22Rv1 (cell line): ENCODE measurements around the gene MTPN.

Experiments used
- CTCF ChIP-seq: fragments of 450-650 bp; IDR thresholded peaks from 2 replicates; pipeline ENCODE4 v1.5.1; 2017; ENCODE audit warnings: mild to moderate bottlenecking
- ZFX ChIP-seq: fragments of 450-650 bp; IDR thresholded peaks from 2 replicates; pipeline ENCODE4 v1.6.1; 2017; ENCODE audit warnings: antibody characterized with exemption, borderline replicate concordance

GRCh38 chr7:135884495-135885232 is 92.5 kb downstream of the MTPN start:
- TF ChIP-seq CTCF = no peak
- TF ChIP-seq ZFX = no peak
